Lower leg skin (tissue), 3 donors: ENCODE results near the gene ITGA11.

Source experiments
- CTCF ChIP-seq, 3 donors: fragments of 450-650 bp; IDR thresholded peaks; one replicate each; pipeline ENCODE4 v1.5.1; 2016; ENCODE audit warnings: antibody characterized with exemption in 3 of 3, mild to moderate bottlenecking in 3 of 3, moderate library complexity in 2 of 3
- POLR2A ChIP-seq, 2 donors: fragments of 450-650 bp; IDR thresholded peaks; one replicate each; pipeline ENCODE4 v1.6.1; 2016 to 2017; ENCODE audit warnings: antibody characterized with exemption in 2 of 2, mild to moderate bottlenecking in 1 of 2, moderate library complexity in 1 of 2

- no peak for TF ChIP-seq POLR2A (IDR thresholded peaks at IDR 0.05)
- TF ChIP-seq CTCF (IDR thresholded peaks at IDR 0.05): no peak
Measured at GRCh38 chr15:68385671-68386586, 46.0 kb downstream of the ITGA11 start.
